GM23338 (cell line): Measurements from ENCODE around the gene DNAAF8.

Source experiments
- CREB1 ChIP-seq: fragments of 250-450 bp; sonication (Bioruptor Pico); IDR thresholded peaks from 2 replicates; pipeline ENCODE4 v1.5.0; 2020; ENCODE audit warnings: low read depth, mild to moderate bottlenecking, moderate library complexity
- CTCF ChIP-seq, 2 experiments: fragments of 200-600 bp in 1 of 2; sonication (generic) in 1 of 2; conservative IDR thresholded peaks; 2 replicates each; pipeline versions ENCODE4 v1.5.1 to v1.6.1; 2016 to 2017; ENCODE audit warnings: antibody characterized with exemption in 2 of 2, low read depth in 2 of 2, mild to moderate bottlenecking in 2 of 2, moderate library complexity in 1 of 2
- ETS1 ChIP-seq: IDR thresholded peaks from 2 replicates; pipeline ENCODE4 v1.6.1; 2016; ENCODE audit warnings: antibody characterized with exemption
- EZH2 ChIP-seq: fragments of 200-600 bp; sonication (generic); IDR thresholded peaks from one replicate; pipeline ENCODE4 v1.8.0; 2017; ENCODE audit warnings: antibody characterized with exemption, mild to moderate bottlenecking, low read depth; ENCODE audit not compliant: unreplicated experiment
- EZH2phosphoT487 ChIP-seq: fragments of 200-600 bp; sonication (generic); IDR thresholded peaks from one replicate; pipeline ENCODE4 v1.8.1; 2018; ENCODE audit warnings: antibody characterized with exemption; ENCODE audit not compliant: unreplicated experiment
- JUNB ChIP-seq: IDR thresholded peaks from one replicate; pipeline ENCODE4 v1.6.1; 2016; ENCODE audit warnings: antibody characterized with exemption; ENCODE audit not compliant: unreplicated experiment
- POLR2AphosphoS5 ChIP-seq: IDR thresholded peaks from 2 replicates; pipeline ENCODE4 v1.6.1; 2016; ENCODE audit warnings: antibody characterized with exemption, low read depth
- REST ChIP-seq: IDR thresholded peaks from one replicate; pipeline ENCODE4 v1.6.1; 2018; ENCODE audit warnings: antibody characterized with exemption; ENCODE audit not compliant: unreplicated experiment
- STAT1 ChIP-seq: IDR thresholded peaks from one replicate; pipeline ENCODE4 v1.6.1; 2016; ENCODE audit warnings: antibody characterized with exemption; ENCODE audit not compliant: unreplicated experiment
- ZNF114 ChIP-seq: fragments of 250-450 bp; sonication (Bioruptor Pico); IDR thresholded peaks from 2 replicates; pipeline ENCODE4 v1.5.0; 2020; ENCODE audit warnings: mild to moderate bottlenecking, moderate library complexity
- ZNF331 ChIP-seq: fragments of 250-450 bp; sonication (Bioruptor Pico); IDR thresholded peaks from 2 replicates; pipeline ENCODE4 v1.5.0; 2020; ENCODE audit warnings: low read depth, mild to moderate bottlenecking, moderate library complexity

GRCh38 chr16:4694642-4695451 lies 39.5 kb upstream of the DNAAF8 start:
- TF ChIP-seq EZH2phosphoT487: no peak
- TF ChIP-seq CTCF (conservative IDR thresholded peaks at IDR 0.05; ENCODE audit: low read depth in 2 of 2): peak; percentile 18 to 41; a peak in 3 of 4 replicates
- TF ChIP-seq POLR2AphosphoS5: 0 out of 2 replicates have a peak, but pooled peaks have one; percentile 7
- no peak for TF ChIP-seq ETS1
- TF ChIP-seq EZH2: no peak
- TF ChIP-seq REST: no peak
- no peak for TF ChIP-seq CREB1 (CRISPR knock-in tag)
- no peak for TF ChIP-seq ZNF114
- TF ChIP-seq JUNB: no peak
- no peak for TF ChIP-seq STAT1
- no peak for TF ChIP-seq ZNF331 (CRISPR knock-in tag)
